ENCODE results near the gene ADGRG3.

DNA sequence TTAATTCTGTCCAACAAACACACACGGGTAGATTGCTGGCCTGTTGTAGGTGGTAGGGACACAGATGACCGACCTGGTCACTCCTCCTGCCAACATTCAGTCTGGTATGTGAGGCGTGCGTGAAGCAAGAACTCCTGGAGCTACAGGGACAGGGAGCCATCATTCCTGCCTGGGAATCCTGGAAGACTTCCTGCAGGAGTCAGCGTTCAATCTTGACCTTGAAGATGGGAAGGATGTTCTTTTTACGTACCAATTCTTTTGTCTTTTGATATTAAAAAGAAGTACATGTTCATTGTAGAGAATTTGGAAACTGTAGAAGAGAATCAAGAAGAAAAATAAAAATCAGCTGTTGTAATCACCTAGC lies 3.5 kb upstream of the ADGRG3 start:
- TF ChIP-seq, protein P1, sequence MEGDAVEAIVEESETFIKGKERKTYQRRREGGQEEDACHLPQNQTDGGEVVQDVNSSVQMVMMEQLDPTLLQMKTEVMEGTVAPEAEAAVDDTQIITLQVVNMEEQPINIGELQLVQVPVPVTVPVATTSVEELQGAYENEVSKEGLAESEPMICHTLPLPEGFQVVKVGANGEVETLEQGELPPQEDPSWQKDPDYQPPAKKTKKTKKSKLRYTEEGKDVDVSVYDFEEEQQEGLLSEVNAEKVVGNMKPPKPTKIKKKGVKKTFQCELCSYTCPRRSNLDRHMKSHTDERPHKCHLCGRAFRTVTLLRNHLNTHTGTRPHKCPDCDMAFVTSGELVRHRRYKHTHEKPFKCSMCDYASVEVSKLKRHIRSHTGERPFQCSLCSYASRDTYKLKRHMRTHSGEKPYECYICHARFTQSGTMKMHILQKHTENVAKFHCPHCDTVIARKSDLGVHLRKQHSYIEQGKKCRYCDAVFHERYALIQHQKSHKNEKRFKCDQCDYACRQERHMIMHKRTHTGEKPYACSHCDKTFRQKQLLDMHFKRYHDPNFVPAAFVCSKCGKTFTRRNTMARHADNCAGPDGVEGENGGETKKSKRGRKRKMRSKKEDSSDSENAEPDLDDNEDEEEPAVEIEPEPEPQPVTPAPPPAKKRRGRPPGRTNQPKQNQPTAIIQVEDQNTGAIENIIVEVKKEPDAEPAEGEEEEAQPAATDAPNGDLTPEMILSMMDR (IDR thresholded peaks at IDR 0.05; ENCODE audit: low read depth, low read length): no peak
- TF ChIP-seq POLR2A (IDR thresholded peaks at IDR 0.05; ENCODE audit: extremely low read depth, insufficient read length) (no peak), MYC (IDR thresholded peaks at IDR 0.05; ENCODE audit: low read depth, low read length) (no peak)
- TF ChIP-seq, protein P2, sequence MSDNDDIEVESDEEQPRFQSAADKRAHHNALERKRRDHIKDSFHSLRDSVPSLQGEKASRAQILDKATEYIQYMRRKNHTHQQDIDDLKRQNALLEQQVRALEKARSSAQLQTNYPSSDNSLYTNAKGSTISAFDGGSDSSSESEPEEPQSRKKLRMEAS (IDR thresholded peaks at IDR 0.05; ENCODE audit: low read depth, low read length): no peak
